MM.1S (cell line): ENCODE results near the gene ARHGEF7.

Experiments
- DNase-seq: peaks from one replicate; pipeline ENCODE4 v3.0.0-alpha.2; 2015
- H2AFZ ChIP-seq: fragments of 300-600 bp; sonication (generic); 2 replicates; pipeline ENCODE4 v1.6.0; 2016; ENCODE audit warnings: antibody characterized with exemption, low read length
- H3F3A ChIP-seq: fragments of 300-600 bp; sonication (generic); 2 replicates; pipeline ENCODE4 v1.6.1; 2016; ENCODE audit warnings: mild to moderate bottlenecking, antibody characterized with exemption, low read length, moderate library complexity, mixed read lengths; ENCODE audit not compliant: insufficient read depth
- H3K27ac ChIP-seq: fragments of 300-600 bp; sonication (generic); 2 replicates; pipeline ENCODE4 v1.5.1; 2016; ENCODE audit warnings: mild to moderate bottlenecking, low read length
- H3K27me3 ChIP-seq: fragments of 300-600 bp; sonication (generic); replicated peaks from 2 replicates; pipeline ENCODE4 v1.6.0; 2016; ENCODE audit warnings: low read length; ENCODE audit not compliant: insufficient read depth
- H3K36me3 ChIP-seq: fragments of 300-600 bp; sonication (generic); replicated peaks from 2 replicates; pipeline ENCODE4 v1.6.1; 2016; ENCODE audit warnings: mild to moderate bottlenecking, low read length, mixed read lengths; ENCODE audit not compliant: insufficient read depth
- H3K4me1 ChIP-seq: fragments of 300-600 bp; sonication (generic); 2 replicates; pipeline ENCODE4 v1.6.1; 2016; ENCODE audit warnings: low read length, mixed read lengths
- H3K4me2 ChIP-seq: fragments of 300-600 bp; sonication (generic); 2 replicates; pipeline ENCODE4 v1.6.0; 2016; ENCODE audit warnings: low read depth, low read length
- H3K4me3 ChIP-seq: fragments of 300-600 bp; sonication (generic); 2 replicates; pipeline ENCODE4 v1.5.1; 2016; ENCODE audit warnings: low read length, mixed read lengths
- H3K79me2 ChIP-seq: fragments of 300-600 bp; sonication (generic); 2 replicates; pipeline ENCODE4 v1.6.1; 2016; ENCODE audit warnings: mixed run types, low read length, mixed read lengths
- H3K9ac ChIP-seq: fragments of 300-600 bp; sonication (generic); 2 replicates; pipeline ENCODE4 v1.6.1; 2016; ENCODE audit warnings: low read length, mixed read lengths
- H3K9me2 ChIP-seq: fragments of 300-600 bp; sonication (generic); replicated peaks from 2 replicates; pipeline ENCODE4 v1.6.1; 2016; ENCODE audit warnings: mild to moderate bottlenecking, low read length, mixed read lengths; ENCODE audit not compliant: insufficient read depth
- H3K9me3 ChIP-seq: fragments of 300-600 bp; sonication (generic); replicated peaks from 2 replicates; pipeline ENCODE4 v1.6.1; 2016; ENCODE audit warnings: mild to moderate bottlenecking, low read length, mixed read lengths; ENCODE audit not compliant: insufficient read depth
- H4K20me1 ChIP-seq: fragments of 300-600 bp; sonication (generic); 2 replicates; pipeline ENCODE4 v1.6.1; 2016; ENCODE audit warnings: mild to moderate bottlenecking, low read length, moderate library complexity, mixed read lengths; ENCODE audit not compliant: insufficient read depth
- EZH2 ChIP-seq: fragments of 300-600 bp; sonication (generic); optimal IDR thresholded peaks from 2 replicates; pipeline ENCODE3; 2017; ENCODE audit warnings: low read depth, mild to moderate bottlenecking, antibody characterized with exemption, low read length, mixed read lengths
- EZH2phosphoT487 ChIP-seq: fragments of 300-600 bp; sonication (generic); IDR thresholded peaks from 2 replicates; pipeline ENCODE4 v1.6.1; 2018; ENCODE audit warnings: antibody characterized with exemption, low read length
- TF ChIP-seq, protein P1 (sequence below): fragments of 300-600 bp; sonication (generic); IDR thresholded peaks from 2 replicates; pipeline ENCODE4 v1.5.1; 2016; ENCODE audit warnings: antibody characterized with exemption, low read length, mixed read lengths

Gene ARHGEF7

DNA sequence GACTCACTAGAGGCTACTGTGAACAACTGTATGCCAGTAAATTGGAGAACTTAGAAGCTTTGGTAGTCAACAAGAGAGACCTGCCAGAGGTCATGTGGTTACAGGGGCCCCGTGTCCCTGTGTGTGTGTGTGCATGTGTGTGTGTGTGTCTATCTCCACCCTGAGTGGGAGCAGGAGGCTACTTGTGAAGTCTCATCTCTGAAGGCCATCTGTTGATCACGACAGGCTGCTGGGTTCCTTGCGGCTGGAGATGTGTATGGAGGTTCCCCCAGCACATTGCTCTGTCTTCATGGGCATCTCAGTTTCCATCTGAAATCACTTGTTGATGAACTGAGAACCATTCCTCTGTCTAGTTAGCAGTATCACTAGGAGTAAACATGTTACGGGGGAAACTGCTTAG, 147.2 kb downstream of the ARHGEF7 start:
- H3K27me3 ChIP-seq: no peaks in the 10 kb centered on the region
- no peak for TF ChIP-seq EZH2phosphoT487
- TF ChIP-seq EZH2: no peak
- TF ChIP-seq, protein P1, sequence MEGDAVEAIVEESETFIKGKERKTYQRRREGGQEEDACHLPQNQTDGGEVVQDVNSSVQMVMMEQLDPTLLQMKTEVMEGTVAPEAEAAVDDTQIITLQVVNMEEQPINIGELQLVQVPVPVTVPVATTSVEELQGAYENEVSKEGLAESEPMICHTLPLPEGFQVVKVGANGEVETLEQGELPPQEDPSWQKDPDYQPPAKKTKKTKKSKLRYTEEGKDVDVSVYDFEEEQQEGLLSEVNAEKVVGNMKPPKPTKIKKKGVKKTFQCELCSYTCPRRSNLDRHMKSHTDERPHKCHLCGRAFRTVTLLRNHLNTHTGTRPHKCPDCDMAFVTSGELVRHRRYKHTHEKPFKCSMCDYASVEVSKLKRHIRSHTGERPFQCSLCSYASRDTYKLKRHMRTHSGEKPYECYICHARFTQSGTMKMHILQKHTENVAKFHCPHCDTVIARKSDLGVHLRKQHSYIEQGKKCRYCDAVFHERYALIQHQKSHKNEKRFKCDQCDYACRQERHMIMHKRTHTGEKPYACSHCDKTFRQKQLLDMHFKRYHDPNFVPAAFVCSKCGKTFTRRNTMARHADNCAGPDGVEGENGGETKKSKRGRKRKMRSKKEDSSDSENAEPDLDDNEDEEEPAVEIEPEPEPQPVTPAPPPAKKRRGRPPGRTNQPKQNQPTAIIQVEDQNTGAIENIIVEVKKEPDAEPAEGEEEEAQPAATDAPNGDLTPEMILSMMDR: no peak

DNA sequence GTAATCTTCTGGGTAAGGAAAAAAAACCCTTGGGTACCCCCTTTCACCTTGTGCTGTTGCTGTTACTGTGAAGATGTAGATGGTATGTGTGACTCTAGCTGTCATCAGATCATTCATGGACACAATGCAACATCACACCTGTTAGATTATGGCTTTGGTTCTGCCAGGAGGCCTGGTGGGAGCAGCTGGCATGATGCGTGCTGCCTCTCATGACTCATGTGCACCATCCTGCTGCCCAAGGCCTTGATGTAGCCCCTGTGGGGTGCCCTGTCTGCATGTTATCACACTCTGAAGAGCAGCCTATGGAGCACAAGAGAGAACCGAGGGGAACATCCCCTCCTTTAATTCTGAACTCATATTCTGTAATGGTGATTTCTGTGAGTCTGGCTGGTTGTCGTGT, 147.6 kb downstream of the ARHGEF7 start:
- Histone ChIP-seq H3K36me3 (0 out of 2 replicates have a peak, but pooled peaks cover 4% of the 10 kb centered on the region), H3K9me2 (no peaks in the 10 kb centered on the region), H3K9me3 (no peaks in the 10 kb centered on the region), H3K9ac (no peak overlapping the region), H4K20me1 (no peaks in the 10 kb centered on the region), H3K79me2 (no peaks in the 10 kb centered on the region), H3K4me2 (no peak overlapping the region), H3K4me1 (no peaks in the 10 kb centered on the region), H3K27ac (no peak overlapping the region), H2AFZ (no peak overlapping the region), H3K27me3 (no peaks in the 10 kb centered on the region), H3F3A (no peaks in the 10 kb centered on the region), H3K4me3 (no peak overlapping the region)
- TF ChIP-seq EZH2phosphoT487 (no peak), EZH2 (no peak)
- TF ChIP-seq, protein P1: no peak
- DNase-seq: no peak

More for the DNA sequence above, 147.2 kb downstream of the ARHGEF7 start:
- H3K9me2 ChIP-seq: no peaks in the 10 kb centered on the region
- H3K79me2 ChIP-seq: no peaks in the 10 kb centered on the region
- H2AFZ ChIP-seq: no peak overlapping the region
- no peaks in the 10 kb centered on the region for H3K9me3 ChIP-seq
- H3K36me3 ChIP-seq: 0 out of 2 replicates have a peak, but pooled peaks cover 4% of the 10 kb centered on the region
- no peak overlapping the region for H3K27ac ChIP-seq
- H3K9ac ChIP-seq: no peak overlapping the region
- no peaks in the 10 kb centered on the region for H4K20me1 ChIP-seq
- H3K4me3 ChIP-seq: no peak overlapping the region
- H3F3A ChIP-seq: no peaks in the 10 kb centered on the region
- H3K4me1 ChIP-seq: no peaks in the 10 kb centered on the region
- DNase-seq: no peak
- no peak overlapping the region for H3K4me2 ChIP-seq

DNA sequence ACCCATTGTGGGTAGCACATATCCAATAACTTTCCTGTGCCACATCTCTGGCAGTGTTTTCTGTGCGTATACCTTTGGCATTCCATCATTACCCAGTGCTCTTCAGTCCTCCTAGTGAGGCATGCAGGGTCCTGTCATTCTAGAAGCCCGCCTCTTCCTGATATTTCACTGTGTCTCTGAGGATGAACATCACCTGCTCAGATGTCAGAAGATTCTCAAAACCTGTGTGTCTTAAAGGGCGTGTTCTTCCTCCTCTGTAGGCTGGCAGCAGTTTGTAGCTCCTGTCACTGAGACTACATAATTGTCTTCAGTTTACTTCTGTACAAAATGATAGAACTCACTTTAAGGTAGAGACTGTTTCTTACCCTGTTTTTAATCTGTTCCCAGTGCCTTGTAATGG, 148.5 kb downstream of the ARHGEF7 start:
- Histone ChIP-seq H3K4me3 (no peak overlapping the region), H3K9me3 (no peaks in the 10 kb centered on the region), H3K27ac (no peak overlapping the region), H3K79me2 (no peaks in the 10 kb centered on the region), H3K4me2 (no peak overlapping the region), H2AFZ (no peak overlapping the region), H3K27me3 (no peaks in the 10 kb centered on the region), H3K4me1 (no peaks in the 10 kb centered on the region), H3K9me2 (no peaks in the 10 kb centered on the region), H3K36me3 (no peaks in the 10 kb centered on the region), H3F3A (no peaks in the 10 kb centered on the region), H3K9ac (no peak overlapping the region), H4K20me1 (no peaks in the 10 kb centered on the region)
- DNase-seq: no peak
- TF ChIP-seq, protein P1: no peak
- TF ChIP-seq EZH2 (no peak), EZH2phosphoT487 (no peak)
